Measurements from ENCODE around the gene USP17L11. TPM values are rescaled to one million over a fixed set of nuclear protein-coding genes. Genes with fewer than 3 reads are reported as not detected.
"Not testable (repeated sequence)": the region's sequence is repeated elsewhere in the genome, so short reads cannot be mapped to it uniquely, and the experiment has no call there.

The USP17L11 gene
- total and polyA plus RNA-seq, 2 experiments from 2014 or later: not detected

GRCh38 chr4:9230249-9230648 lies 15.0 kb downstream of the USP17L11 start:
- H3K36me3 ChIP-seq (ENCODE audit: low read depth); H3K27me3 ChIP-seq (replicated peaks; ENCODE audit: insufficient read depth); DNase-seq; H3K79me2 ChIP-seq (ENCODE audit: insufficient read depth); H4K20me1 ChIP-seq (ENCODE audit: insufficient read depth); H3K9me3 ChIP-seq (ENCODE audit: low read depth); H3K4me1 ChIP-seq (ENCODE audit: insufficient read depth); in situ Hi-C loops (cut with MboI); H3F3A ChIP-seq (ENCODE audit: insufficient read depth); H3K4me2 ChIP-seq (ENCODE audit: unreplicated experiment); H3K9ac ChIP-seq; H3K9me2 ChIP-seq (ENCODE audit: insufficient read depth); H3K27ac ChIP-seq; H3K4me3 ChIP-seq; H2AFZ ChIP-seq: not testable (repeated sequence)
- 47 to 53% methylated on average over 5 of the region's 8 CpGs for WGBS, 2 experiments (ENCODE audit: low coverage in 1 of 2, low lambda C conversion rate in 2 of 2, missing lambda C conversion rate in 2 of 2)

DNA sequence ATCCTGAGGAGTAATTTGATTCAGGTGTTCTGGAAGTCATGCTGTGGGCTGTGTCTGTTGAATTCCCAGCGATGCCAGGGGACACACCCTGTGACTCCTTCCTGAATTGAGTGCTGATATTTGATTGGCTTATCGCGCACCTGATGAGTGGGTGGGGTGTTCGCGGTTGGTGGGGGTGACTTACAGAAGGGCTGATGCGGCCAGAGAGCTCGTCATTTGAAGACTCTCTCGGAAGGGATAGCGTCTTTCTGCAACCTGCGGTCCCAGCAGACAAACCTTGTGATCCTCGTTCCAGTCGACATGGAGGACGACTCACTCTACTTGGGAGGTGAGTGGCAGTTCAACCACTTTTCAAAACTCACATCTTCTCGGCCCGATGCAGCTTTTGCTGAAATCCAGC lies 18.9 kb downstream of the USP17L11 start, which contains the start of gene USP17L15:
USP17L15 (plus strand) TSS at position 301 of the 400 bp plus-strand sequence; CDS start at position 301, 0 bp downstream.
- H3K9me2 ChIP-seq (ENCODE audit: insufficient read depth); H3K4me2 ChIP-seq (ENCODE audit: unreplicated experiment); H3K9me3 ChIP-seq (ENCODE audit: low read depth); H3K4me3 ChIP-seq; DNase-seq; H3F3A ChIP-seq (ENCODE audit: insufficient read depth); H3K27me3 ChIP-seq (replicated peaks; ENCODE audit: insufficient read depth); H3K9ac ChIP-seq; in situ Hi-C loops (cut with MboI); H3K4me1 ChIP-seq (ENCODE audit: insufficient read depth); H4K20me1 ChIP-seq (ENCODE audit: insufficient read depth); H3K27ac ChIP-seq; H3K79me2 ChIP-seq (ENCODE audit: insufficient read depth); H3K36me3 ChIP-seq (ENCODE audit: low read depth); H2AFZ ChIP-seq: not testable (repeated sequence)
- WGBS, 2 experiments (ENCODE audit: low coverage in 1 of 2, low lambda C conversion rate in 2 of 2, missing lambda C conversion rate in 2 of 2): no CpG with 5 or more reads among the region's 15 CpGs

DNA sequence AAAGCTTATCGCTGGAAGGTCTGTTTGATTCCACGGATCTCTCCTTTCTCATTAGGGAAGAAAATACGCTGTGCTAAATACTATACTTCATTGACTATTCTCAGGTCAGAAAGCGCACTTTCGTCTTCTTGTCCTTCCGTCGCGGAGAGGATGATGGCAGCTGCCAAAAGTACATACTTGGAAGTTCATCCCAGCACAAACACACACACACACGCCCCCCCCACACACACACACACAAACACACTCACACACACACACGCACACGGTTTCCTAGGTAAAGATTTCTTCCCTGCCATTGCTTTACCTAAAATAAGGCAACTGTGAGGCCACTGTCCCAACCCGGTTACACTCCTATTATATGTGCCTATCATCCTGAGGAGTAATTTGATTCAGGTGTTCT lies 23.3 kb downstream of the USP17L11 start:
- DNase-seq: not testable (repeated sequence)

GRCh38 chr4:9243579-9243978 lies 28.4 kb downstream of the USP17L11 start, which contains the start of gene USP17L17:
TSS of gene USP17L17 (plus strand) at chr4:9243879. CDS start at chr4:9243879, 0 bp downstream.
- 61 to 67% methylated on average over 12 of the region's 14 CpGs for WGBS, 2 experiments (ENCODE audit: low coverage in 1 of 2, low lambda C conversion rate in 2 of 2, missing lambda C conversion rate in 2 of 2)
- H3K79me2 ChIP-seq (ENCODE audit: insufficient read depth); H3F3A ChIP-seq (ENCODE audit: insufficient read depth); H2AFZ ChIP-seq; H3K27me3 ChIP-seq (replicated peaks; ENCODE audit: insufficient read depth); in situ Hi-C loops (cut with MboI); H3K4me3 ChIP-seq; H3K4me2 ChIP-seq (ENCODE audit: unreplicated experiment); H3K4me1 ChIP-seq (ENCODE audit: insufficient read depth); H3K9me3 ChIP-seq (ENCODE audit: low read depth); H3K36me3 ChIP-seq (ENCODE audit: low read depth); H4K20me1 ChIP-seq (ENCODE audit: insufficient read depth); H3K9me2 ChIP-seq (ENCODE audit: insufficient read depth); H3K9ac ChIP-seq; DNase-seq; H3K27ac ChIP-seq: not testable (repeated sequence)

More for the DNA sequence above, 23.3 kb downstream of the USP17L11 start:
- H3F3A ChIP-seq (ENCODE audit: insufficient read depth); H4K20me1 ChIP-seq (ENCODE audit: insufficient read depth); H3K9ac ChIP-seq; H3K4me1 ChIP-seq (ENCODE audit: insufficient read depth); H2AFZ ChIP-seq; H3K9me2 ChIP-seq (ENCODE audit: insufficient read depth); H3K36me3 ChIP-seq (ENCODE audit: low read depth); H3K27me3 ChIP-seq (replicated peaks; ENCODE audit: insufficient read depth); H3K4me2 ChIP-seq (ENCODE audit: unreplicated experiment); H3K4me3 ChIP-seq; H3K27ac ChIP-seq; H3K9me3 ChIP-seq (ENCODE audit: low read depth); H3K79me2 ChIP-seq (ENCODE audit: insufficient read depth); in situ Hi-C loops (cut with MboI): not testable (repeated sequence)
- WGBS, 2 experiments (ENCODE audit: low coverage in 1 of 2, low lambda C conversion rate in 2 of 2, missing lambda C conversion rate in 2 of 2): 40% methylated on average over 3 to 4 of the region's 12 CpGs

DNA sequence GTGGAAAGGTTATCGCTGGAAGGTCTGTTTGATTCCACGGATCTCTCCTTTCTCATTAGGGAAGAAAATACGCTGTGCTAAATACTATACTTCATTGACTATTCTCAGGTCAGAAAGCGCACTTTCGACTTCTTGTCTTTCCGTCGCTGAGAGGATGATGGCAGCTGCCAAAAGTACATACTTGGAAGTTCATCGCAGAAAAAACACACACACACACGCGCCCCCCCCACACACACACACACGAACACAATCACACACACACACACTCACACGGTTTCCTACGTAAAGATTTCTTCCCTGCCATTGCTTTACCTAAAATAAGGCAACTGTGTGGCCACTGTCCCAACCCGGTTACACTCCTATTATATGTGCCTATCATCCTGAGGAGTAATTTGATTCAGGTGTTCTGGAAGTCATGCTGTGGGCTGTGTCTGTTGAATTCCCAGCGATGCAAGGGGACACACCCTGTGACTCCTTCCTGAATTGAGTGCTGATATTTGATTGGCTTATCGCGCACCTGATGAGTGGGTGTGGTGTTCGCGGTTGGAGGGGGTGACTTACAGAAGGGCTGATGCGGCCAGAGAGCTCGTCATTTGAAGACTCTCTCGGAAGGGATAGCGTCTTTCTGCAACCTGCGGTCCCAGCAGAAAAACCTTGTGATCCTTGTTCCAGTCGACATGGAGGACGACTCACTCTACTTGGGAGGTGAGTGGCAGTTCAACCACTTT lies 32.9 kb downstream of the USP17L11 start, which contains the start of gene USP17L18:
USP17L18 (plus strand) TSS at position 678 of the 728 bp plus-strand sequence; CDS start at position 678, 0 bp downstream.
- H3K27me3 ChIP-seq (replicated peaks; ENCODE audit: insufficient read depth); H3K4me3 ChIP-seq; H3K9ac ChIP-seq; H3K79me2 ChIP-seq (ENCODE audit: insufficient read depth); H3K36me3 ChIP-seq (ENCODE audit: low read depth); H4K20me1 ChIP-seq (ENCODE audit: insufficient read depth); H3K4me2 ChIP-seq (ENCODE audit: unreplicated experiment); H3K9me2 ChIP-seq (ENCODE audit: insufficient read depth); H3F3A ChIP-seq (ENCODE audit: insufficient read depth); H2AFZ ChIP-seq; H3K9me3 ChIP-seq (ENCODE audit: low read depth); in situ Hi-C loops (cut with MboI); H3K27ac ChIP-seq; DNase-seq; H3K4me1 ChIP-seq (ENCODE audit: insufficient read depth): not testable (repeated sequence)
- WGBS, 2 experiments (ENCODE audit: low coverage in 1 of 2, low lambda C conversion rate in 2 of 2, missing lambda C conversion rate in 2 of 2): 60% methylated on average over 17 to 18 of the region's 26 CpGs

GRCh38 chr4:9253078-9253477 lies 37.9 kb downstream of the USP17L11 start, which contains the start of gene USP17L19:
TSS of gene USP17L19 (plus strand) at chr4:9253378. CDS start at chr4:9253378, 0 bp downstream.
- H3K27me3 ChIP-seq (replicated peaks; ENCODE audit: insufficient read depth); H3F3A ChIP-seq (ENCODE audit: insufficient read depth); H3K27ac ChIP-seq; H4K20me1 ChIP-seq (ENCODE audit: insufficient read depth); H3K4me3 ChIP-seq; H3K9ac ChIP-seq; H3K4me2 ChIP-seq (ENCODE audit: unreplicated experiment); in situ Hi-C loops (cut with MboI); H3K79me2 ChIP-seq (ENCODE audit: insufficient read depth); DNase-seq; H3K4me1 ChIP-seq (ENCODE audit: insufficient read depth); H3K36me3 ChIP-seq (ENCODE audit: low read depth); H3K9me3 ChIP-seq (ENCODE audit: low read depth); H2AFZ ChIP-seq; H3K9me2 ChIP-seq (ENCODE audit: insufficient read depth): not testable (repeated sequence)
- WGBS, 2 experiments (ENCODE audit: low coverage in 1 of 2, low lambda C conversion rate in 2 of 2, missing lambda C conversion rate in 2 of 2): no CpG with 5 or more reads among the region's 13 CpGs

DNA sequence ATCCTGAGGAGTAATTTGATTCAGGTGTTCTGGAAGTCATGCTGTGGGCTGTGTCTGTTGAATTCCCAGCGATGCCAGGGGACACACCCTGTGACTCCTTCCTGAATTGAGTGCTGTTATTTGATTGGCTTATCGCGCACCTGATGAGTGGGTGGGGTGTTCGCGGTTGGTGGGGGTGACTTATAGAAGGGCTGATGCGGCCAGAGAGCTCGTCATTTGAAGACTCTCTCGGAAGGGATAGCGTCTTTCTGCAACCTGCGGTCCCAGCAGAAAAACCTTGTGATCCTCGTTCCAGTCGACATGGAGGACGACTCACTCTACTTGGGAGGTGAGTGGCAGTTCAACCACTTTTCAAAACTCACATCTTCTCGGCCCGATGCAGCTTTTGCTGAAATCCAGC lies 42.6 kb downstream of the USP17L11 start, which contains the start of gene USP17L20:
USP17L20 (plus strand) TSS at position 301 of the 400 bp plus-strand sequence; CDS start at position 301, 0 bp downstream.
- WGBS, 2 experiments (ENCODE audit: low coverage in 1 of 2, low lambda C conversion rate in 2 of 2, missing lambda C conversion rate in 2 of 2): no CpG with 5 or more reads among the region's 15 CpGs
- in situ Hi-C loops (cut with MboI); H3K4me1 ChIP-seq (ENCODE audit: insufficient read depth); H3K9me3 ChIP-seq (ENCODE audit: low read depth); H3K9me2 ChIP-seq (ENCODE audit: insufficient read depth); H3K79me2 ChIP-seq (ENCODE audit: insufficient read depth); H3K36me3 ChIP-seq (ENCODE audit: low read depth); DNase-seq; H3K4me2 ChIP-seq (ENCODE audit: unreplicated experiment); H4K20me1 ChIP-seq (ENCODE audit: insufficient read depth); H3F3A ChIP-seq (ENCODE audit: insufficient read depth); H3K4me3 ChIP-seq; H3K27ac ChIP-seq; H3K9ac ChIP-seq; H2AFZ ChIP-seq; H3K27me3 ChIP-seq (replicated peaks; ENCODE audit: insufficient read depth): not testable (repeated sequence)
